ENCODE data around the gene CAPN1.
A peak's percentile ranks its signal among the peaks of the same experiment; 100 is the strongest.
"Not testable (repeated sequence)": the region's sequence is repeated elsewhere in the genome, so short reads cannot be mapped to it uniquely, and the experiment has no call there.

The CAPN1 gene

GRCh38 chr11:65134952-65135632 is 46.6 kb upstream of the CAPN1 start:
- peak overlapping the region; percentile 89 for H3K4me3 ChIP-seq (ENCODE audit: control insufficient read depth, low read depth, low read length)
- DNase-seq (ENCODE audit: low read depth), result peak; percentile 95
- no peak for TF ChIP-seq CTCF (conservative IDR thresholded peaks at IDR 0.05; ENCODE audit: control insufficient read depth, insufficient read depth, low read depth, low read length)

DNA sequence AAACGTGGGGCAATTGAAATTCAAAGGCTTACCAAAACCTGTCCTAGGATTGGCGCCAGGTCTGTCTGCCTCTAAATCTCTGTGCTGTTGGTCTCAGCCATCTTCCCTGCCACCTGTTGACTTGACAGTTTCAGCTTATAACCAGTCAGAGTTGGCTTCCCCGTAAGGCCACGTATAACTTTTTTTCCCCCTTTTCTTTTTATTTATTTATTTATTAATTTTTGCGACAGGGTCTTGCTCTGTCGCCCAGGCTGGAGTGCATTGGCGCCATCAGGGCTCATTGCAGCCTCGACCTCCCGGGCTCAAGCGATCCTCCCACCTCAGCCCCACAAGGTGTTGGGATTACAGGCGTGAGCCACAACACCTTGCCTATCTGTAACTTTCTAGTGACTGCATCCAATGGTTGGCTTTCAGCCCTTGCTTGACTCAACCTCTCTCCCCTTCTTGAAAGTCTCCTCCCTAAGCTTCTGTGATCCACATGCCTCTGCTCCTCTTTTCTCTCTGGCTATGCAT is 46.0 kb upstream of the CAPN1 start:
- peak overlapping the region; percentile 89 for H3K4me3 ChIP-seq (ENCODE audit: control insufficient read depth, low read depth, low read length)
- no peak for DNase-seq (ENCODE audit: low read depth)
- TF ChIP-seq CTCF (conservative IDR thresholded peaks at IDR 0.05; ENCODE audit: control insufficient read depth, insufficient read depth, low read depth, low read length), result no peak

- no peak overlapping the region for H3K4me3 ChIP-seq (ENCODE audit: control insufficient read depth, low read depth, low read length)
- no peak for TF ChIP-seq CTCF (conservative IDR thresholded peaks at IDR 0.05; ENCODE audit: control insufficient read depth, insufficient read depth, low read depth, low read length)
- DNase-seq (ENCODE audit: low read depth), result no peak
Observed at GRCh38 chr11:65136515-65137096, 45.1 kb upstream of the CAPN1 start.

DNA sequence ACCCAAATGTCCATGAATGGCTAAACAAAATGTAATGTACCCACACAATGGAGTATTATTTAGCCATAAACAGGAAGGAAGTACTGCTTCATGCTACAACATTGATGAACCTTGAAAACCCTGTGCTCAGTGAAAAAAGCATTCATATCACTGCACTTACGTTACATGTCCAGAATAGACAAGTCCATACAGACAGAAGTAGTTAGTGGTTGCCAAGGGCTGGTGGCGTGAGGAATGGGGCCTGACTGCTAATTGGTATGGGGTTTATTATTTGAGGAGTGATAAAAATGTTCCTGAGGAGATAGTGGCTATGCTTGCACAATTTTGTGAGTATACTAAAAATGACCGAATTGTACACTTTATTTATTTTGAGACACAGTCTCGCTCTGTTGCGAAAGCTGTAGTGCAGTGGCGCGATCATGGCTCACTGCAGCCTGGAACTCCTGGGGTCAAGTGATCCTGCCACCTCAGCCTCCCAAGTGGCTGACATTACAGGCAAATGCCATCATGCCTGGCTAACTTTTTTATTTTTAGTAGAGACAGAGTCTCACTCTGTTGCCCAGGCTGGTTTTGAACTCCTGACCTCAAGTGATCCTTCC is 39.7 kb upstream of the CAPN1 start:
- no peak for TF ChIP-seq CTCF (conservative IDR thresholded peaks at IDR 0.05; ENCODE audit: control insufficient read depth, insufficient read depth, low read depth, low read length)
- no peak overlapping the region for H3K4me3 ChIP-seq (ENCODE audit: control insufficient read depth, low read depth, low read length)
- no peak for DNase-seq (ENCODE audit: low read depth)

DNA sequence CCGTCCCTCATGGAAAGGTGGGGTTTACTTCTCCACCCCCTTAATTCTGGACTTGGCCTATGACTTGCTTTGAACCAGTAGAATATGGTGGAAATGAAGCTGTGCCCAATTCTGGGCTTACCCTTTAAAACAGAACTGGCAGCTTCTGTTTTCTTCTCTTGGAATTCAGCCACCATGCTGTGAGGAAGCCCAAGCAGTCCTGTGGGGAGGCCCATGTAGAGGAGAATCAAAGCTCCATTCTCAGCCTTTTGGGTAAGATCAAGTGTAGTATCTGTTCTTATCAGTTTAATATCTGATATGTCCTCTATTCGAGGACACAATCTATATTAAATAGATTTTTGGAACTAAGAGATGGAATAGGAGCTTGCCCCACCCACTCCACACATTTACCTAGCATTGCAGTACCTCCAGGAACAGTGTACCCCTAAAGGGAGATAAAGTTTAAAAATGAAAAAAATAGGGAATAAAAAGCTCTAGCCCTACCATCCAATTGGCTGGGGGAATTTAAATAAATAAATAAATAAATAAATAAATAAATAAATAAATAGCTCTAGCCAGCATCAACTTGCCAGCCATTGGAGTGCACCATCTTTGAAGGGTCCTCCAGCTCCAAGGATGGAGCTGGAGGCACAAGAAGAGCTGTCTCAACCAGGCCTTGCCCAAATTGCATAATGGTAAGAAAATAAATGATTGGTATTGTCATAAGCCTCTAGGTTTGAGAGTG is 34.2 kb upstream of the CAPN1 start:
- no peak for TF ChIP-seq CTCF (conservative IDR thresholded peaks at IDR 0.05; ENCODE audit: control insufficient read depth, insufficient read depth, low read depth, low read length)
- no peak for DNase-seq (ENCODE audit: low read depth)
- H3K4me3 ChIP-seq (ENCODE audit: control insufficient read depth, low read depth, low read length), result no peak overlapping the region

GRCh38 chr11:65148657-65149056 is 33.1 kb upstream of the CAPN1 start:
- H3K4me3 ChIP-seq (ENCODE audit: control insufficient read depth, low read depth, low read length), result no peak overlapping the region
- TF ChIP-seq CTCF (conservative IDR thresholded peaks at IDR 0.05; ENCODE audit: control insufficient read depth, insufficient read depth, low read depth, low read length), result no peak
- no peak for DNase-seq (ENCODE audit: low read depth)

DNA sequence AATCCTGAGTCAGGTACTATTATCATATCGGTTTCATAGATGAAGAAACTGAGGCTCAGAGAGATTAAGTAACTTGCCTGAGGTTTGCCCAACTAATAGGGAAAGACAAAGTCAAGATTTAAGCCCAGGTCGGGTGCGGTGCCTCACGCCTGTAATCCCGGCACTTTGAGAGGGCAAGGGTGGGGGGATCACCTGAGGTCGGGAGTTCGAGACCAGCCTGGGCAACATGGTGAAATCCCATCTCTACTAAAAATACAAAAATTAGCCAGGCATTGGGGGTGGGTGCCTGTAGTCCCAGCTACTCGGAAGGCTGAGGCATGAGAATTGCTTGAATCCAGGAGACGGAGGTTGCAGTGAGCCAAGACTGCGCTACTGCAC is 31.6 kb upstream of the CAPN1 start:
- DNase-seq (ENCODE audit: low read depth); H3K4me3 ChIP-seq (ENCODE audit: control insufficient read depth, low read depth, low read length): not testable (repeated sequence)
